NCI-H748 (cell line): ENCODE results near the gene HK3.
"Not testable (repeated sequence)": the region's sequence is repeated elsewhere in the genome, so short reads cannot be mapped to it uniquely, and the experiment has no call there.

ENCODE experiments used
- DNase-seq: peaks from one replicate; lab custom pipeline; 2025; ENCODE audit not compliant: unreplicated experiment; lab: John Stamatoyannopoulos, UW

HK3 gene

GRCh38 chr5:176884571-176884890 is 14.6 kb downstream of the HK3 start:
- no peak for DNase-seq

GRCh38 chr5:176883700-176884570 is 15.2 kb downstream of the HK3 start:
- peak; percentile 37 for DNase-seq

GRCh38 chr5:176882567-176882903 is 16.6 kb downstream of the HK3 start:
- DNase-seq = no peak

DNA sequence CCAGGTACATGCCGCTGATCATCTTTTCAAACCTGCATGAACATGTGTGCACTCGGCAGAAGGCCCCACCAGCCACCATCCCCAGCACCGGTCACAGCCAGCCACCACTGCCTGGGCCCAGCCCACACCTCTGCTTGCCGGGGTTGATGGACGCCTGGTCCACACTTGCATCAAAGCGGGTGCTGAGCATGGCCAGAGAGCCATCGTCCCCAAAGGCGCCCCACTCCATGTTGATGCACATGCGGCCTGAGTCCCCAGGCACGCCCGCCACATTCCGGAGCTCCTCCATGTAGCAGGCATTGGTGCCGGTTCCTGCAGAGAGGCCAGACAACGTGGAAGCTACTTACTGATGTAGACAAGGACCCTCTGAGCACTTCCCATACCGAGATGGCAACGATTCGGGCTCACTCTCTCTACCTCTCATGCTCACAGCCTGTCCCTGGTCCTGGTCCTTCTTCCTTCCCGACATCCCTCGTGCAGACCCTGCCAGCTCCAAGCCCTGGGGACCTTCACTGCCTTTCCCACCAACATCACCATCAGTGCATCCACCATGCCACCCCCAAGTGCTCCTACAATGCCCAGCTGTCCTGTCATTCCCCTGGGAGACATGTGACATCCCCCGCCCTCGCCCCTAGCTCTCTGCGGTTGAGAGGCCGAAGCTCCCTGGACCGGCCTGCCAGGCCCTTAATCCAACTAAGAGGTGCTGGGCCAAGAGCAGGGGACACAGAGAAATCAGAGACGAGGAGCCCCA is 17.2 kb downstream of the HK3 start:
- DNase-seq = no peak

DNA sequence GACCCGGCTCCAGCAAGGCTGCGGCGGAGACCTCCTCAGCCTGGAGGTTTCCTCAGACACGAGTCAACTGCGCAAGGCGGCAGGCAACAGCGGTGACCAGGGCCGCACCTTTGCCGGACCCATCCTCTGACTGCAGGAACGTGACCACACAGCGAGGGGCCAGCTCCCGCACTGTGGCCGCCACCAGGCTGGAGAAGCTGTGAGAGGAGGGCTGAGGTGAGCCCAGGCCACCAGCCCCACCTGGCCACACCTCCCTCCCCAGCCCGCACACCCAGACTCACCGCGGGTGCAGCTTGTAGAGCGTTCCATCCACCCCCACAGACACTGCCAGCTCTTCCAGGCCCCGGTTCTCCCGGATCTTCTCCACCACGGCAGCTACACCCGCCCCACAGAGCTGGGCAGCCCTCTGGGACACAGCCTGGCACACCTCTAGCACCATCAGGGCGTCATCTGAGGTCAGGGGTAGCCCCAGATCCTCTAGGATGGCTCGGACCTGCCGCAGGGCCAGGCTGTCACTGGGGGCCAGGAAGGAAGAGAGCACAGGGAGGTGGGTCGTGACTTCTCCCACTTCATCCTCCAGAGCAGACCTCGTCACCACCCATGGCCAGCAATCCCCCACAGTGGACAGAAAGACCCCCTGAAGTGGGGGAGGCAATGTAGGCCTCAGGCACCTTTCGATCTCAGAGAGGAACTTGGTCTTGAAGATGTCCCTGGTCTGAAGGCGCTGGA is 18.0 kb downstream of the HK3 start:
- no peak for DNase-seq

GRCh38 chr5:176880366-176881020 is 18.7 kb downstream of the HK3 start:
- DNase-seq = no peak

GRCh38 chr5:176879663-176880361 is 19.3 kb downstream of the HK3 start:
- DNase-seq = no peak

DNA sequence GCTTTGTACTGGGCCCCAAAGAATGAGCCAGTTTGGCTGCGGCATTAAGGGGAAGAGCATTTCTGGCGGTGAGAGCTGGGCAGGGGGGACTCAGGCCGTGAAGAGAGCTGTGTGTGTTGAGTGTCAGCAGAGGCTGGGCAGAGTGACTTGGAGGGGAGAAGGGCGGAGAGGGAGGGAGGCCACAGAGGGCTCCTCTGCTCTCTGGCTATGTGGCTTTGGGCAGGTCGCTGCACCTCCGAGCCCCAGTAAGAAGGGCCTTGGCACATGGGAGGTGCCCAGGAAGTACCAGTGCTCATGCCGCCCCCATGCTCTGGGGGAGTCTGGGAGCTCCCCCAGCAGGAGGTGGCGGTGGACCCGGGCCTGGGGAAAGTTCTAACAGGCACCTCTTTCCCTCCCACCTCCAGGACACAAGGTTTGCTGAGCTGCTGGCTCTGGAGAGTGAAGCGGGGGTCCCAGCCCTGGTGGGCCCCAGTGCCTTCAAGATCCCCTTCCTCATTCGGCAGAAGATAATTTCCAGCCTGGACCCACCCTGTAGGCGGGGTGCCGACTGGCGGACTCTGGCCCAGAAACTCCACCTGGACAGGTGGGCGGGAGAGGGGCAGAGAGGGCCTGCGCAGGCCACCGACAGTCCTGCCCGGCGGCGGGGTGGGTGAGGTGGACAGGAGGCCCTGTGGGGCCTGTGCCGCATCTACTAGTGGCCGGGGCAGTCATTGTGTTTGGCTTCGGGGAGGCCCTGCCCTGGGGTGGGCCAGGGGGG is 20.1 kb downstream of the HK3 start:
- DNase-seq = no peak

DNA sequence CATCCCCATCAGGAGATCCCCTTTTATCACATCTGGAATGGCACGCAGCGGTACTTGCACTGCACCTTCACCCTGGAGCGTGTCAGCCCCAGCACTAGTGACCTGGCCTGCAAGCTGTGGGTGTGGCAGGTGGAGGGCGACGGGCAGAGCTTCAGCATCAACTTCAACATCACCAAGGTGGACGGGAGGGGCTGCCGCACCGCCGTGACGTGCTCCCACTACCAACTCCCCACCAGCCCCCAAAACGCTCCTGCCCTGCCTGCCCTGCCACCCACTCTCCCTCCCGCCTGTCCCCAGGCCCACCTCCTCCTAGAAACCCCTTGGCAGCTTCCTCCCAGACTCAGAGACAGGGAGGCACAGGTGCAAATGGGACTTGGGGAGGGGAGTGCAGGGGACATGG is 20.7 kb downstream of the HK3 start:
- DNase-seq = no peak

DNA sequence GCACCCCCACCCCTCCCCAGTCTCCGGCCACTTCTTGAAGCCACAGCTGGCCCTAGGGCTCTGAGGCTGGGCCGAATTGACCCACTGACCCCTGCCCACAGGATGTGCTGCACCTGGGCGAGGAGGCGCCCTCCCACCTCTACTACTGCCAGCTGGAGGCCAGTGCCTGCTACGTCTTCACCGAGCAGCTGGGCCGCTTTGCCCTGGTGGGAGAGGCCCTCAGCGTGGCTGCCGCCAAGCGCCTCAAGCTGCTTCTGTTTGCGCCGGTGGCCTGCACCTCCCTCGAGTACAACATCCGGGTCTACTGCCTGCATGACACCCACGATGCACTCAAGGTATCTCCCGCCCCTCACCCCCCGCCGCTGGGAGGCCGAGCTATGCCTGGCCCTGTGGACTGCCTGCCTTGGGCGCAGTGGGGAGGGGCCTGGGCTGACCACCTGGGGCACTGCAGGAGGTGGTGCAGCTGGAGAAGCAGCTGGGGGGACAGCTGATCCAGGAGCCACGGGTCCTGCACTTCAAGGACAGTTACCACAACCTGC is 21.3 kb downstream of the HK3 start:
- peak; percentile 47 for DNase-seq

- DNase-seq = no peak
Observed at GRCh38 chr5:176876506-176877431, 22.4 kb downstream of the HK3 start.

DNA sequence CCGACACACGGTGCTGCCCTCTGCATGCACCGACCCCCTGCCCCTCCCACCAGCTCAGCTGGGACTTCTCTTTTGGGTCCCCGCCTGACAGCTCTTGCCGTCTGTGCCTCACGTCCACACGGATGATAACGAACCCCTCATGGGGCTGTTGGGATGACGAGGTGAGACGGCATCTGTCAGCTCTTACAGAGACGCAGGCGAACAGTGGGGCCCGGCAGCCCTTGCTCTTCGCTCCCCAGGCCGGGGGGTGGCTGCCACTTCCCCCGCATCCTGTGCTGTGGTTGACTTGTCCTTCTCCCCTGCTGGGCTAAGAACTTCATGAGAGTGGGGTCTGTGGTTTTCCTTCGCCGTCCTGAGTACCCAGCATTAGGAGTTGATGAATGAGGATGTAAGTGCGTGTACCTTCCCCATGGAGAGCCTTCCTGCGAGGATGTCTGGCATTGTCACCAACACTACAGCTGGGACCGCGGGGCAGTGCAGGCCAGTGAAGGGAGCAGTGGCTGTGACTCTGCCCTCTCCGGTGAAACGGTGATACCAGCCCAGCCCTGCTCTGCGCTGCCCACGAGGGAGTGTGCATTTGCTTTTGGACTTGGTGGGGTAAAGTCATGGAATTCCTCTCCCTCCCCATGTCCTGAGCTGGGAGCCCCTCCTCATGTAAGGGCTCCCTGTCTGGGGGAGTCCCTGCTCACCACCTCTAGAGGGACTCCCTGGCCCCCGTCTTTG is 23.2 kb downstream of the HK3 start:
- DNase-seq = no peak

- no peak for DNase-seq
Observed at GRCh38 chr5:176875014-176875550, 24.1 kb downstream of the HK3 start.

DNA sequence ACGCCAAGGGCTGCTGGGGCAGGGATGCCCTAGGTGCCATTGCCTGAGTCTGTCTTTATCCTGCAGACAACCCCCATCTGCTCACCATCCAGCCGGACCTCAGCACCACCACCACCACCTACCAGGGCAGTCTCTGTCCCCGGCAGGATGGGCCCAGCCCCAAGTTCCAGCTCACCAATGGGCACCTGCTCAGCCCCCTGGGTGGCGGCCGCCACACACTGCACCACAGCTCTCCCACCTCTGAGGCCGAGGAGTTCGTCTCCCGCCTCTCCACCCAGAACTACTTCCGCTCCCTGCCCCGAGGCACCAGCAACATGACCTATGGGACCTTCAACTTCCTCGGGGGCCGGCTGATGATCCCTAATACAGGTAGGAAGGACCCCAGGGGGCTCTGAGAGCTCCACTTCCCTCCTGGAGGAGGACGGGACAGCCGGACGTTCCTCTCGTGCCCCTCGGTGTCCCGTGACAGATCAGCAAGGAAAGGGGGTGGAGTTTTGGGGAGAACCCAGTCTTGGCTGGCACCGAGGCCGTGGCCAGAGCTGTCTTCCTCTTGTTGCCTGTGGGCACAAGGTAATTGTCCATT is 24.9 kb downstream of the HK3 start:
- DNase-seq = no peak

GRCh38 chr5:176873541-176874172 is 25.5 kb downstream of the HK3 start:
- no peak for DNase-seq

DNA sequence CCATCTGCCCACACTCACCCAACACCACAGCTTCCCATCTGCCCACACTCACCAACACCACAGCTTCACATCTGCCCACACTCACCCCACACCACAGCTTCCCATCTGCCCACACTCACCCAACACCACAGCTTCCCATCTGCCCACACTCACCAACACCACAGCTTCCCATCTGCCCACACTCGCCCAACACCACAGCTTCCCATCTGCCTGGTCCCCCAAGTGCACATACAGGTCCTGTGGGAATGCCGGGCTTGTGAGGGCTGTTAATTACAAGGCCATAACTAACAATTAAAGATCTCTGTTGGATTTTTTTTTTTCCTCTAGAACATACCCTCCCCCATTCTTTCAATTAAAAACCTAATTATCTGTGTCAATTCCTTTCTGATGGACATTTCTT is 26.1 kb downstream of the HK3 start:
- not testable (repeated sequence) for DNase-seq

- not testable (repeated sequence) for DNase-seq
Observed at GRCh38 chr5:176872586-176872985, 26.6 kb downstream of the HK3 start.
